ENCODE results near the gene ZSCAN10. TPM values are rescaled to one million over a fixed set of nuclear protein-coding genes. Genes with fewer than 3 reads are reported as not detected.

Gene ZSCAN10
- total and polyA plus RNA-seq, 9 of the 15 experiments (the other 6 are each of a cell fraction or from before 2014, with no cell fraction given): 0.22 TPM; not detected in 8

DNA sequence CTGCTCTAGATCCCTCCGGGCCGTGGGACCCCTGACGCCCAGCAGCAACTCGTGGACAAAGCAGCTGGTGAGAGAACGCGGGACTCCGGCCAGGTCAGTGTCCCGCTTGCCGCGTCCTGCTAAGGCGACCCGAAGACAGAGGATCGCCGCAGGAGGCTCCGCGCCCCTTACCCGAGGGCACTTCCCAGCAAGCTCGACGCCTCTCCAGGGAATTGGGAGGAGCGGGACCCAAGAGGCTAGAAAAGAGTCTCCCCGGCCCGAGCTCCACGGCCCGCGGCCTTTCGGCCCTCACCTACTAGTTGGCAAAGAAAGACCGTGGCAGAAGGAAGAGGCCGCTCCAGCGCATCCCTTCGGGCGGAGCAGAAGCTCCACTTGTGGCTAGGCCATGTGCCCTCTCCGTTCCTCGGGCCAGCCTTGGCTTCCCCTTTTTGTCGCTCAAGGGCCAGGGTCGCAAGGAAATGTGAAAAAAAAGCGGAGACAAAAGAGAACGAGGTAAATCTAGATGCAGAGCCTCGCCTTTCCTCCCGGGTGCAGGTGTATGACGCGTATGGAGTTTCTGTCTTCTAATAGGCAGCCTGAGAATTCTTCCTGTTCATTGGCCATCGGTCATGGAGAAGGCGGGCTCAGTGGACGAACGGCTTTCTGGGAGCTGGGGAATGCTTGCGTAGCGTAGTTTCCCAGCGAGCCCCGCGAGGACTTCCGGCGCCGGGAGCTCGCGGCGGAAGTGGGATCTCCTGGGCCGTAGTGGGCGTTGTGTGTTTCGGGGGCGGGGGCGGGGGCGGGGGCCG is 35.4 kb upstream of the ZSCAN10 start, which contains the start of gene ZNF213 (continued):
- TF ChIP-seq, protein P1, sequence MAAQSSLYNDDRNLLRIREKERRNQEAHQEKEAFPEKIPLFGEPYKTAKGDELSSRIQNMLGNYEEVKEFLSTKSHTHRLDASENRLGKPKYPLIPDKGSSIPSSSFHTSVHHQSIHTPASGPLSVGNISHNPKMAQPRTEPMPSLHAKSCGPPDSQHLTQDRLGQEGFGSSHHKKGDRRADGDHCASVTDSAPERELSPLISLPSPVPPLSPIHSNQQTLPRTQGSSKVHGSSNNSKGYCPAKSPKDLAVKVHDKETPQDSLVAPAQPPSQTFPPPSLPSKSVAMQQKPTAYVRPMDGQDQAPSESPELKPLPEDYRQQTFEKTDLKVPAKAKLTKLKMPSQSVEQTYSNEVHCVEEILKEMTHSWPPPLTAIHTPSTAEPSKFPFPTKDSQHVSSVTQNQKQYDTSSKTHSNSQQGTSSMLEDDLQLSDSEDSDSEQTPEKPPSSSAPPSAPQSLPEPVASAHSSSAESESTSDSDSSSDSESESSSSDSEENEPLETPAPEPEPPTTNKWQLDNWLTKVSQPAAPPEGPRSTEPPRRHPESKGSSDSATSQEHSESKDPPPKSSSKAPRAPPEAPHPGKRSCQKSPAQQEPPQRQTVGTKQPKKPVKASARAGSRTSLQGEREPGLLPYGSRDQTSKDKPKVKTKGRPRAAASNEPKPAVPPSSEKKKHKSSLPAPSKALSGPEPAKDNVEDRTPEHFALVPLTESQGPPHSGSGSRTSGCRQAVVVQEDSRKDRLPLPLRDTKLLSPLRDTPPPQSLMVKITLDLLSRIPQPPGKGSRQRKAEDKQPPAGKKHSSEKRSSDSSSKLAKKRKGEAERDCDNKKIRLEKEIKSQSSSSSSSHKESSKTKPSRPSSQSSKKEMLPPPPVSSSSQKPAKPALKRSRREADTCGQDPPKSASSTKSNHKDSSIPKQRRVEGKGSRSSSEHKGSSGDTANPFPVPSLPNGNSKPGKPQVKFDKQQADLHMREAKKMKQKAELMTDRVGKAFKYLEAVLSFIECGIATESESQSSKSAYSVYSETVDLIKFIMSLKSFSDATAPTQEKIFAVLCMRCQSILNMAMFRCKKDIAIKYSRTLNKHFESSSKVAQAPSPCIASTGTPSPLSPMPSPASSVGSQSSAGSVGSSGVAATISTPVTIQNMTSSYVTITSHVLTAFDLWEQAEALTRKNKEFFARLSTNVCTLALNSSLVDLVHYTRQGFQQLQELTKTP (IDR thresholded peaks at IDR 0.05; ENCODE audit: low read depth in 1 of 2, partially characterized antibody in 2 of 2): peak in 1 of 2 experiments; percentile 93
- 0 out of 2 replicates have a peak, but pooled peaks have one; percentile 34 for TF ChIP-seq RFX5 (IDR thresholded peaks at IDR 0.05; ENCODE audit: low read depth, low read length)
- no peak for TF ChIP-seq POU5F1 (IDR thresholded peaks at IDR 0.05; ENCODE audit: borderline replicate concordance, low read depth, low read length, partially characterized antibody)
- no peak for TF ChIP-seq FOXJ3 (CRISPR knock-in tag; IDR thresholded peaks at IDR 0.05)
- TF ChIP-seq FOXK2 (conservative IDR thresholded peaks at IDR 0.05 in 1 of 2, IDR thresholded peaks at IDR 0.05 in 1 of 2; ENCODE audit: low read depth in 2 of 2): no peak
- no peak for TF ChIP-seq MXI1 (IDR thresholded peaks at IDR 0.05; ENCODE audit: low read depth, low read length)
- TF ChIP-seq ZC3H11A (IDR thresholded peaks at IDR 0.05; ENCODE audit: low read depth, low read length): no peak
- TF ChIP-seq, protein P2, sequence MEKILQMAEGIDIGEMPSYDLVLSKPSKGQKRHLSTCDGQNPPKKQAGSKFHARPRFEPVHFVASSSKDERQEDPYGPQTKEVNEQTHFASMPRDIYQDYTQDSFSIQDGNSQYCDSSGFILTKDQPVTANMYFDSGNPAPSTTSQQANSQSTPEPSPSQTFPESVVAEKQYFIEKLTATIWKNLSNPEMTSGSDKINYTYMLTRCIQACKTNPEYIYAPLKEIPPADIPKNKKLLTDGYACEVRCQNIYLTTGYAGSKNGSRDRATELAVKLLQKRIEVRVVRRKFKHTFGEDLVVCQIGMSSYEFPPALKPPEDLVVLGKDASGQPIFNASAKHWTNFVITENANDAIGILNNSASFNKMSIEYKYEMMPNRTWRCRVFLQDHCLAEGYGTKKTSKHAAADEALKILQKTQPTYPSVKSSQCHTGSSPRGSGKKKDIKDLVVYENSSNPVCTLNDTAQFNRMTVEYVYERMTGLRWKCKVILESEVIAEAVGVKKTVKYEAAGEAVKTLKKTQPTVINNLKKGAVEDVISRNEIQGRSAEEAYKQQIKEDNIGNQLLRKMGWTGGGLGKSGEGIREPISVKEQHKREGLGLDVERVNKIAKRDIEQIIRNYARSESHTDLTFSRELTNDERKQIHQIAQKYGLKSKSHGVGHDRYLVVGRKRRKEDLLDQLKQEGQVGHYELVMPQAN (IDR thresholded peaks at IDR 0.05; ENCODE audit: borderline replicate concordance): peak; percentile 24; the same call in 1 of the 2 replicates
- no peak for TF ChIP-seq DPF2 (IDR thresholded peaks at IDR 0.05)
- no peak for TF ChIP-seq EHMT2 (IDR thresholded peaks at IDR 0.05)
- no peak for TF ChIP-seq TAF1 (IDR thresholded peaks at IDR 0.05; ENCODE audit: control insufficient read depth, extremely low read depth, insufficient read depth, low read length, severe bottlenecking)
- TF ChIP-seq PHB (CRISPR knock-in tag; IDR thresholded peaks at IDR 0.05): no peak
- no peak for TF ChIP-seq ZNF431 (CRISPR knock-in tag; IDR thresholded peaks at IDR 0.05)
- TF ChIP-seq ZBTB1 (CRISPR knock-in tag; IDR thresholded peaks at IDR 0.05; ENCODE audit: borderline replicate concordance, low read depth): no peak
- no peak for TF ChIP-seq PPARD (CRISPR knock-in tag; IDR thresholded peaks at IDR 0.05)
- no peak for TF ChIP-seq DACH1 (IDR thresholded peaks at IDR 0.05; ENCODE audit: partially characterized antibody)
- no peak for TF ChIP-seq SREBF2 (CRISPR knock-in tag; IDR thresholded peaks at IDR 0.05)
- no peak for TF ChIP-seq ZNF512 (tag; IDR thresholded peaks at IDR 0.05)
